ENCODE data around the gene THSD4. TPM values are rescaled to one million over a fixed set of nuclear protein-coding genes. Genes with fewer than 3 reads are reported as not detected.

The THSD4 gene
- total and polyA plus RNA-seq, 2 of the 8 experiments (the other 6 are each of a cell fraction or from before 2014, with no cell fraction given), result 2.5 to 6.2 TPM

DNA sequence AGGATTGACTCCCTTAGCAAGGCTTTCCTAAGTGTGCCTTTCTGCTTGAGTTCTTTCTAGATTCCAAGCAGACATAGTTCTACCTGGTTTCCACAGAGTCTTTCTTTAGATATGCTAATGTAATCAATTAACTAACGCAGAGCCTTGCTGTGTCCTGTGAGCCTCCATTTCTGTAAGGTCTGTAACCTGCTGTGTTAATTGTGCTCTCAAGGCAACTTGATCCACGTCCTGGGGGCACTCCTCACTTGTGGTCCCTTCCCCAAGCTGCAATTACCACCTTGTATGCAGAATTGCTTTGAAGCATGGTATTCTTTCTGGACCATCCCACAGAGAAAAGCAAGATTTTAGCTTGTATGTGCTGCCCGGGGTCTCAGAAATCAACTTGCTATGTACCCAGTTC, 29.5 kb upstream of the THSD4 start (continued):
- TF ChIP-seq, protein P1, sequence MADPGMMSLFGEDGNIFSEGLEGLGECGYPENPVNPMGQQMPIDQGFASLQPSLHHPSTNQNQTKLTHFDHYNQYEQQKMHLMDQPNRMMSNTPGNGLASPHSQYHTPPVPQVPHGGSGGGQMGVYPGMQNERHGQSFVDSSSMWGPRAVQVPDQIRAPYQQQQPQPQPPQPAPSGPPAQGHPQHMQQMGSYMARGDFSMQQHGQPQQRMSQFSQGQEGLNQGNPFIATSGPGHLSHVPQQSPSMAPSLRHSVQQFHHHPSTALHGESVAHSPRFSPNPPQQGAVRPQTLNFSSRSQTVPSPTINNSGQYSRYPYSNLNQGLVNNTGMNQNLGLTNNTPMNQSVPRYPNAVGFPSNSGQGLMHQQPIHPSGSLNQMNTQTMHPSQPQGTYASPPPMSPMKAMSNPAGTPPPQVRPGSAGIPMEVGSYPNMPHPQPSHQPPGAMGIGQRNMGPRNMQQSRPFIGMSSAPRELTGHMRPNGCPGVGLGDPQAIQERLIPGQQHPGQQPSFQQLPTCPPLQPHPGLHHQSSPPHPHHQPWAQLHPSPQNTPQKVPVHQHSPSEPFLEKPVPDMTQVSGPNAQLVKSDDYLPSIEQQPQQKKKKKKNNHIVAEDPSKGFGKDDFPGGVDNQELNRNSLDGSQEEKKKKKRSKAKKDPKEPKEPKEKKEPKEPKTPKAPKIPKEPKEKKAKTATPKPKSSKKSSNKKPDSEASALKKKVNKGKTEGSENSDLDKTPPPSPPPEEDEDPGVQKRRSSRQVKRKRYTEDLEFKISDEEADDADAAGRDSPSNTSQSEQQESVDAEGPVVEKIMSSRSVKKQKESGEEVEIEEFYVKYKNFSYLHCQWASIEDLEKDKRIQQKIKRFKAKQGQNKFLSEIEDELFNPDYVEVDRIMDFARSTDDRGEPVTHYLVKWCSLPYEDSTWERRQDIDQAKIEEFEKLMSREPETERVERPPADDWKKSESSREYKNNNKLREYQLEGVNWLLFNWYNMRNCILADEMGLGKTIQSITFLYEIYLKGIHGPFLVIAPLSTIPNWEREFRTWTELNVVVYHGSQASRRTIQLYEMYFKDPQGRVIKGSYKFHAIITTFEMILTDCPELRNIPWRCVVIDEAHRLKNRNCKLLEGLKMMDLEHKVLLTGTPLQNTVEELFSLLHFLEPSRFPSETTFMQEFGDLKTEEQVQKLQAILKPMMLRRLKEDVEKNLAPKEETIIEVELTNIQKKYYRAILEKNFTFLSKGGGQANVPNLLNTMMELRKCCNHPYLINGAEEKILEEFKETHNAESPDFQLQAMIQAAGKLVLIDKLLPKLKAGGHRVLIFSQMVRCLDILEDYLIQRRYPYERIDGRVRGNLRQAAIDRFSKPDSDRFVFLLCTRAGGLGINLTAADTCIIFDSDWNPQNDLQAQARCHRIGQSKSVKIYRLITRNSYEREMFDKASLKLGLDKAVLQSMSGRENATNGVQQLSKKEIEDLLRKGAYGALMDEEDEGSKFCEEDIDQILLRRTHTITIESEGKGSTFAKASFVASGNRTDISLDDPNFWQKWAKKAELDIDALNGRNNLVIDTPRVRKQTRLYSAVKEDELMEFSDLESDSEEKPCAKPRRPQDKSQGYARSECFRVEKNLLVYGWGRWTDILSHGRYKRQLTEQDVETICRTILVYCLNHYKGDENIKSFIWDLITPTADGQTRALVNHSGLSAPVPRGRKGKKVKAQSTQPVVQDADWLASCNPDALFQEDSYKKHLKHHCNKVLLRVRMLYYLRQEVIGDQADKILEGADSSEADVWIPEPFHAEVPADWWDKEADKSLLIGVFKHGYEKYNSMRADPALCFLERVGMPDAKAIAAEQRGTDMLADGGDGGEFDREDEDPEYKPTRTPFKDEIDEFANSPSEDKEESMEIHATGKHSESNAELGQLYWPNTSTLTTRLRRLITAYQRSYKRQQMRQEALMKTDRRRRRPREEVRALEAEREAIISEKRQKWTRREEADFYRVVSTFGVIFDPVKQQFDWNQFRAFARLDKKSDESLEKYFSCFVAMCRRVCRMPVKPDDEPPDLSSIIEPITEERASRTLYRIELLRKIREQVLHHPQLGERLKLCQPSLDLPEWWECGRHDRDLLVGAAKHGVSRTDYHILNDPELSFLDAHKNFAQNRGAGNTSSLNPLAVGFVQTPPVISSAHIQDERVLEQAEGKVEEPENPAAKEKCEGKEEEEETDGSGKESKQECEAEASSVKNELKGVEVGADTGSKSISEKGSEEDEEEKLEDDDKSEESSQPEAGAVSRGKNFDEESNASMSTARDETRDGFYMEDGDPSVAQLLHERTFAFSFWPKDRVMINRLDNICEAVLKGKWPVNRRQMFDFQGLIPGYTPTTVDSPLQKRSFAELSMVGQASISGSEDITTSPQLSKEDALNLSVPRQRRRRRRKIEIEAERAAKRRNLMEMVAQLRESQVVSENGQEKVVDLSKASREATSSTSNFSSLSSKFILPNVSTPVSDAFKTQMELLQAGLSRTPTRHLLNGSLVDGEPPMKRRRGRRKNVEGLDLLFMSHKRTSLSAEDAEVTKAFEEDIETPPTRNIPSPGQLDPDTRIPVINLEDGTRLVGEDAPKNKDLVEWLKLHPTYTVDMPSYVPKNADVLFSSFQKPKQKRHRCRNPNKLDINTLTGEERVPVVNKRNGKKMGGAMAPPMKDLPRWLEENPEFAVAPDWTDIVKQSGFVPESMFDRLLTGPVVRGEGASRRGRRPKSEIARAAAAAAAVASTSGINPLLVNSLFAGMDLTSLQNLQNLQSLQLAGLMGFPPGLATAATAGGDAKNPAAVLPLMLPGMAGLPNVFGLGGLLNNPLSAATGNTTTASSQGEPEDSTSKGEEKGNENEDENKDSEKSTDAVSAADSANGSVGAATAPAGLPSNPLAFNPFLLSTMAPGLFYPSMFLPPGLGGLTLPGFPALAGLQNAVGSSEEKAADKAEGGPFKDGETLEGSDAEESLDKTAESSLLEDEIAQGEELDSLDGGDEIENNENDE (IDR thresholded peaks at IDR 0.05; ENCODE audit: insufficient replicate concordance, low read length), result no peak
- TF ChIP-seq EZH2 (IDR thresholded peaks at IDR 0.05; ENCODE audit: low read depth, low read length, severe bottlenecking), result no peak
- TF ChIP-seq BACH1 (IDR thresholded peaks at IDR 0.05; ENCODE audit: low read length), result no peak
- peak; percentile 90; the same call in 1 of the 2 replicates for TF ChIP-seq POU5F1 (IDR thresholded peaks at IDR 0.05; ENCODE audit: low read depth, low read length)
- TF ChIP-seq SIN3A (conservative IDR thresholded peaks at IDR 0.05 in 1 of 2, IDR thresholded peaks at IDR 0.05 in 1 of 2; ENCODE audit: low read depth in 1 of 2, low read length in 2 of 2), result no peak
- TF ChIP-seq NANOG (IDR thresholded peaks at IDR 0.05; ENCODE audit: insufficient read depth, low read depth, low read length, poor library complexity, severe bottlenecking), result peak; percentile 94
- TF ChIP-seq KDM5A (IDR thresholded peaks at IDR 0.05; ENCODE audit: low read length), result no peak
- TF ChIP-seq GTF2F1 (IDR thresholded peaks at IDR 0.05; ENCODE audit: borderline replicate concordance, low read depth, low read length), result no peak
- peak in 1 of 2 experiments; percentile 62; a peak in 1 of 3 replicates for TF ChIP-seq EP300 (IDR thresholded peaks at IDR 0.05; ENCODE audit: borderline replicate concordance in 1 of 2, low read depth in 2 of 2, low read length in 2 of 2)
- TF ChIP-seq CREB1 (IDR thresholded peaks at IDR 0.05), result no peak
- no peak for TF ChIP-seq RFX5 (IDR thresholded peaks at IDR 0.05; ENCODE audit: borderline replicate concordance, low read depth, low read length)
- no peak for TF ChIP-seq CHD2 (IDR thresholded peaks at IDR 0.05; ENCODE audit: low read length)

Measured in H1 (cell line).